HEK293 (cell line): Measurements from ENCODE around the gene SHCBP1L.

Experiments used
- CTCF ChIA-PET: fragments of 350-600 bp; formaldehyde crosslinking; extraction: SDS; loops from one replicate; lab custom pipeline; 2021; ENCODE audit warnings: antibody characterized with exemption; lab: Yijun Ruan, JAX
- POLR2A ChIA-PET: fragments of 300-600 bp; formaldehyde crosslinking; extraction: SDS; loops from one replicate; lab custom pipeline; 2020; ENCODE audit warnings: antibody characterized with exemption, inconsistent platforms; lab: Yijun Ruan, JAX
- H3K27ac ChIP-seq: fragments of 200-500 bp; sonication (Bioruptor generic); 2 replicates; pipeline ENCODE4 v1.5.1; 2014; ENCODE audit warnings: low read depth, low read length, control low read depth, inconsistent platforms; ENCODE audit errors: extremely low read depth
- H3K36me3 ChIP-seq, 2 experiments: fragments of 200-500 bp in 1 of 2; sonication (Bioruptor generic) in 1 of 2; 1 replicate in 1 of 2; 2 replicates in 1 of 2; pipeline ENCODE4 v1.5.1; 2014 to 2017; ENCODE audit warnings: inconsistent platforms in 2 of 2, low read length in 2 of 2; ENCODE audit not compliant: control insufficient read depth in 2 of 2, insufficient read depth in 1 of 2
- H3K4me1 ChIP-seq: fragments of 200-500 bp; sonication (Bioruptor generic); 2 replicates; pipeline ENCODE4 v1.5.1; 2014; ENCODE audit warnings: mild to moderate bottlenecking, low read length, inconsistent platforms; ENCODE audit not compliant: control insufficient read depth, insufficient read depth
- H3K4me3 ChIP-seq: 2 replicates; pipeline ENCODE4 v1.5.1; 2011; ENCODE audit warnings: low read depth, mild to moderate bottlenecking, control low read depth, low read length, moderate library complexity
- H3K9me3 ChIP-seq: fragments of 200-500 bp; sonication (Bioruptor generic); 2 replicates; pipeline ENCODE4 v1.5.1; 2014; ENCODE audit warnings: low read depth, low read length, inconsistent platforms; ENCODE audit not compliant: control insufficient read depth, insufficient read depth
- ELK4 ChIP-seq: IDR thresholded peaks from 2 replicates; pipeline ENCODE4 v1.6.1; 2011; ENCODE audit warnings: mild to moderate bottlenecking, low read depth, low read length, borderline replicate concordance
- FEZF1 ChIP-seq: fragments of 450-650 bp; formaldehyde crosslinking; IDR thresholded peaks from 2 replicates; pipeline ENCODE4 v1.5.1; 2016; ENCODE audit warnings: missing biosample characterization, missing genetic modification characterization
- KLF7 ChIP-seq: fragments of 450-650 bp; formaldehyde crosslinking; IDR thresholded peaks from 2 replicates; pipeline ENCODE4 v1.5.1; 2016; ENCODE audit warnings: missing biosample characterization, missing genetic modification characterization, borderline replicate concordance
- MZF1 ChIP-seq: fragments of 450-650 bp; formaldehyde crosslinking; IDR thresholded peaks from 2 replicates; pipeline ENCODE4 v1.5.1; 2017; ENCODE audit warnings: missing biosample characterization, missing genetic modification characterization, borderline replicate concordance
- REST ChIP-seq: fragments of 450-650 bp; formaldehyde crosslinking; IDR thresholded peaks from 2 replicates; pipeline ENCODE4 v1.5.1; 2016; ENCODE audit warnings: missing biosample characterization, missing genetic modification characterization
- SCRT1 ChIP-seq: fragments of 450-650 bp; formaldehyde crosslinking; IDR thresholded peaks from 2 replicates; pipeline ENCODE4 v1.5.1; 2016; ENCODE audit warnings: missing biosample characterization, missing genetic modification characterization, borderline replicate concordance
- YY2 ChIP-seq: fragments of 450-650 bp; formaldehyde crosslinking; IDR thresholded peaks from 2 replicates; pipeline ENCODE4 v1.5.1; 2016; ENCODE audit warnings: missing biosample characterization, missing genetic modification characterization
- ZFP37 ChIP-seq: fragments of 450-650 bp; formaldehyde crosslinking; IDR thresholded peaks from 2 replicates; pipeline ENCODE4 v1.5.1; 2016; ENCODE audit warnings: missing biosample characterization, missing genetic modification characterization
- ZNF121 ChIP-seq: fragments of 450-650 bp; formaldehyde crosslinking; IDR thresholded peaks from 2 replicates; pipeline ENCODE4 v1.5.1; 2016; ENCODE audit warnings: missing biosample characterization, missing genetic modification characterization
- ZNF16 ChIP-seq: fragments of 450-650 bp; formaldehyde crosslinking; IDR thresholded peaks from 2 replicates; pipeline ENCODE4 v1.5.1; 2016; ENCODE audit warnings: low read depth, missing biosample characterization, missing genetic modification characterization
- ZNF169 ChIP-seq: fragments of 450-650 bp; formaldehyde crosslinking; IDR thresholded peaks from 2 replicates; pipeline ENCODE4 v1.5.1; 2016; ENCODE audit warnings: missing biosample characterization, missing genetic modification characterization
- ZNF175 ChIP-seq: fragments of 450-650 bp; formaldehyde crosslinking; IDR thresholded peaks from 2 replicates; pipeline ENCODE4 v1.5.1; 2016; ENCODE audit warnings: missing biosample characterization, missing genetic modification characterization
- ZNF302 ChIP-seq: fragments of 450-650 bp; formaldehyde crosslinking; IDR thresholded peaks from 2 replicates; pipeline ENCODE4 v1.5.1; 2016; ENCODE audit warnings: missing biosample characterization, missing genetic modification characterization, low read depth
- ZNF341 ChIP-seq: fragments of 450-650 bp; formaldehyde crosslinking; IDR thresholded peaks from 2 replicates; pipeline ENCODE4; 2016; ENCODE audit warnings: low read depth, missing biosample characterization, missing genetic modification characterization
- ZNF707 ChIP-seq: fragments of 450-650 bp; formaldehyde crosslinking; IDR thresholded peaks from 2 replicates; pipeline ENCODE4 v1.5.1; 2016; ENCODE audit warnings: missing biosample characterization, missing genetic modification characterization
- ZNF830 ChIP-seq: fragments of 450-650 bp; IDR thresholded peaks from 2 replicates; pipeline ENCODE4 v1.5.0; 2018; ENCODE audit warnings: missing biosample characterization, missing genetic modification characterization, low read depth, mild to moderate bottlenecking, moderate library complexity
- ZNF837 ChIP-seq: fragments of 450-650 bp; formaldehyde crosslinking; IDR thresholded peaks from 2 replicates; pipeline ENCODE4 v1.5.1; 2016; ENCODE audit warnings: missing biosample characterization, missing genetic modification characterization
- ZSCAN30 ChIP-seq: fragments of 450-650 bp; IDR thresholded peaks from 2 replicates; pipeline ENCODE4 v1.5.1; 2018; ENCODE audit warnings: missing biosample characterization, mild to moderate bottlenecking, missing genetic modification characterization, moderate library complexity
- TF ChIP-seq, protein P1 (sequence below): fragments of 450-650 bp; formaldehyde crosslinking; optimal IDR thresholded peaks from 2 replicates; pipeline ENCODE3; 2016; ENCODE audit warnings: missing biosample characterization, mild to moderate bottlenecking, missing genetic modification characterization
- TF ChIP-seq, protein P2 (sequence below): fragments of 450-650 bp; formaldehyde crosslinking; IDR thresholded peaks from 2 replicates; pipeline ENCODE4 v1.5.1; 2016; ENCODE audit warnings: missing biosample characterization, missing genetic modification characterization
- TF ChIP-seq, protein P3 (sequence below): fragments of 450-650 bp; formaldehyde crosslinking; IDR thresholded peaks from 2 replicates; pipeline ENCODE4 v1.5.1; 2016; ENCODE audit warnings: missing biosample characterization, missing genetic modification characterization

SHCBP1L gene

DNA sequence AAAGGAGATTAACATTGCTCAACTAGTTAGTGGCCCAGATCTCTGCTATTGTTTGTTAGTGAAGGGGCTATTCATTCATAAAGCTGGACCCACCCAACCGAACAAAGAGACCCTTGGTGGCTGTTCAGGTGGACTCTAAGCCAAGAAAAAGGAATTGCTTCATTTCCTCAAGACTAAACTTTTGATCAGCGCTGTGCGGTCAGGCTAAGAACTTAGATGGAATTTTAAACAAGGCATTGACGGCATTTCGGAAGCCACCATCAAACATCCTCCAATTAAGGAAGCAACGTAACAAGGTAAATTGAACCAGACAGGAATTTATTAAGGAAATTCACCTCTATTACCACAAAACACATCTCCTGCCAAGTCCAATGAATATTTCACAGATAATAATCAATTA is 19.9 kb upstream of the SHCBP1L start:
- no peaks in the 10 kb centered on the region for H3K36me3 ChIP-seq
- H3K4me1 ChIP-seq: no peaks in the 10 kb centered on the region
- ChIA-PET CTCF (no interaction called here), POLR2A (no interaction called here)
- no peaks in the 10 kb centered on the region for H3K9me3 ChIP-seq
- H3K4me3 ChIP-seq: no peak overlapping the region
- no peak overlapping the region for H3K27ac ChIP-seq
- TF ChIP-seq, protein P1, sequence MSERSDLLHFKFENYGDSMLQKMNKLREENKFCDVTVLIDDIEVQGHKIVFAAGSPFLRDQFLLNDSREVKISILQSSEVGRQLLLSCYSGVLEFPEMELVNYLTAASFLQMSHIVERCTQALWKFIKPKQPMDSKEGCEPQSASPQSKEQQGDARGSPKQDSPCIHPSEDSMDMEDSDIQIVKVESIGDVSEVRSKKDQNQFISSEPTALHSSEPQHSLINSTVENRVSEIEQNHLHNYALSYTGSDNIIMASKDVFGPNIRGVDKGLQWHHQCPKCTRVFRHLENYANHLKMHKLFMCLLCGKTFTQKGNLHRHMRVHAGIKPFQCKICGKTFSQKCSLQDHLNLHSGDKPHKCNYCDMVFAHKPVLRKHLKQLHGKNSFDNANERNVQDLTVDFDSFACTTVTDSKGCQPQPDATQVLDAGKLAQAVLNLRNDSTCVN (tag by site-specific recombination): no peak
- no peak for TF ChIP-seq YY2 (tag by site-specific recombination)
- TF ChIP-seq FEZF1: no peak
- no peak for TF ChIP-seq MZF1 (tag by site-specific recombination)
- no peak for TF ChIP-seq SCRT1 (tag by site-specific recombination)

DNA sequence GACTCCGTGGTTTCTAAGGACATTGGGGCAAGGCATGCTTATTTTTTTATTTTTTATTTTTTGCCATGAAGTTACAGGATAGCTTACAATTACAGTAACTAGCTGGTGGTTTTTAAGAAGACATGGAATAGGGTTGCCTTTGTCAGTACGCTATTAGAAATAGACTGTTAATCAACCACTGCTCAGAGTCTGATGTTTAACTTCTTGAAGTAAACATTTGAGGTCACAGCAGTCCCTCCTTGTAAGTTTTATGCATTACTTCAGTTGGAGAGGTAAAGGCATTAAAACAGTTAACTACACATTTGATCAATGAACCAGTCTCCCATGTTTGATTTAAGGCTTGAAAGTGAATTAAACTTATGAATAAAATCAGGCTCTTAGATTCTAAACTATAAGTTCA is 19.3 kb upstream of the SHCBP1L start:
- no peak overlapping the region for H3K27ac ChIP-seq
- no peak overlapping the region for H3K4me3 ChIP-seq
- TF ChIP-seq ZNF341 (tag by site-specific recombination) (no peak), KLF7 (tag by site-specific recombination) (no peak), ZNF169 (no peak), ZNF16 (no peak), ZNF175 (tag by site-specific recombination) (no peak)
- TF ChIP-seq, protein P2, sequence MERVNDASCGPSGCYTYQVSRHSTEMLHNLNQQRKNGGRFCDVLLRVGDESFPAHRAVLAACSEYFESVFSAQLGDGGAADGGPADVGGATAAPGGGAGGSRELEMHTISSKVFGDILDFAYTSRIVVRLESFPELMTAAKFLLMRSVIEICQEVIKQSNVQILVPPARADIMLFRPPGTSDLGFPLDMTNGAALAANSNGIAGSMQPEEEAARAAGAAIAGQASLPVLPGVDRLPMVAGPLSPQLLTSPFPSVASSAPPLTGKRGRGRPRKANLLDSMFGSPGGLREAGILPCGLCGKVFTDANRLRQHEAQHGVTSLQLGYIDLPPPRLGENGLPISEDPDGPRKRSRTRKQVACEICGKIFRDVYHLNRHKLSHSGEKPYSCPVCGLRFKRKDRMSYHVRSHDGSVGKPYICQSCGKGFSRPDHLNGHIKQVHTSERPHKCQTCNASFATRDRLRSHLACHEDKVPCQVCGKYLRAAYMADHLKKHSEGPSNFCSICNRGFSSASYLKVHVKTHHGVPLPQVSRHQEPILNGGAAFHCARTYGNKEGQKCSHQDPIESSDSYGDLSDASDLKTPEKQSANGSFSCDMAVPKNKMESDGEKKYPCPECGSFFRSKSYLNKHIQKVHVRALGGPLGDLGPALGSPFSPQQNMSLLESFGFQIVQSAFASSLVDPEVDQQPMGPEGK: no peak
- TF ChIP-seq, all 188 proteins: peak for 0
- CTCF ChIA-PET: interaction anchor here (1.1 kb wide), 1 partner anchor 10 kb away, joined by 3 read pairs; no protein-coding TSS in a partner anchor
- POLR2A ChIA-PET: no interaction called here
- Histone ChIP-seq H3K36me3 (no peaks in the 10 kb centered on the region), H3K9me3 (no peaks in the 10 kb centered on the region), H3K4me1 (no peaks in the 10 kb centered on the region)

DNA sequence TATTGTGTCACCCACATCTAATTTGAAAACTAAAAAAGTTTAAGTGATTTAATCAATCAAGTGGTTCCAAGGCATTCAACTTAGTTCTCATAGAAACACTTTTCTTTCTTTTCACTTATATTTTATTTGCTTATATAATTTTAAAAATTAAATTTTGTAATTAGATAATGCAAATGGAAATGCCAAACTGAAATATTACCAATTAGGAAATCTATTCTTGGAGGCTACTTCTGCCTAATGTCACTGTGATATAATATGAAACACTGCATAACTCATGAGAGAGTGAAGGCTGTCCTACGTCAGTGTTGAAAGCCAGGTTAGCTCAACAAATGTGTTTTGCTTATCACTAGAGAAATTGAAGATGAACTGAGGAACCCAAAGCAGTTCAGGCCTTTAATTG is 18.3 kb upstream of the SHCBP1L start:
- ChIA-PET CTCF (interaction anchor here (1.1 kb wide), 1 partner anchor 8 kb away, joined by 3 read pairs; no protein-coding TSS in a partner anchor), POLR2A (no interaction called here)
- H3K27ac ChIP-seq: no peak overlapping the region
- no peaks in the 10 kb centered on the region for H3K9me3 ChIP-seq
- H3K4me1 ChIP-seq: no peaks in the 10 kb centered on the region
- no peaks in the 10 kb centered on the region for H3K36me3 ChIP-seq
- H3K4me3 ChIP-seq: no peak overlapping the region
- no peak for TF ChIP-seq ZNF830
- TF ChIP-seq ZNF302 (tag by site-specific recombination): no peak
- no peak for TF ChIP-seq ZFP37 (tag by site-specific recombination)
- no peak for TF ChIP-seq REST (tag by site-specific recombination)
- TF ChIP-seq ELK4: no peak
- no peak for TF ChIP-seq ZNF121 (tag by site-specific recombination)
- no peak for TF ChIP-seq ZNF837 (tag by site-specific recombination)
- TF ChIP-seq, protein P3, sequence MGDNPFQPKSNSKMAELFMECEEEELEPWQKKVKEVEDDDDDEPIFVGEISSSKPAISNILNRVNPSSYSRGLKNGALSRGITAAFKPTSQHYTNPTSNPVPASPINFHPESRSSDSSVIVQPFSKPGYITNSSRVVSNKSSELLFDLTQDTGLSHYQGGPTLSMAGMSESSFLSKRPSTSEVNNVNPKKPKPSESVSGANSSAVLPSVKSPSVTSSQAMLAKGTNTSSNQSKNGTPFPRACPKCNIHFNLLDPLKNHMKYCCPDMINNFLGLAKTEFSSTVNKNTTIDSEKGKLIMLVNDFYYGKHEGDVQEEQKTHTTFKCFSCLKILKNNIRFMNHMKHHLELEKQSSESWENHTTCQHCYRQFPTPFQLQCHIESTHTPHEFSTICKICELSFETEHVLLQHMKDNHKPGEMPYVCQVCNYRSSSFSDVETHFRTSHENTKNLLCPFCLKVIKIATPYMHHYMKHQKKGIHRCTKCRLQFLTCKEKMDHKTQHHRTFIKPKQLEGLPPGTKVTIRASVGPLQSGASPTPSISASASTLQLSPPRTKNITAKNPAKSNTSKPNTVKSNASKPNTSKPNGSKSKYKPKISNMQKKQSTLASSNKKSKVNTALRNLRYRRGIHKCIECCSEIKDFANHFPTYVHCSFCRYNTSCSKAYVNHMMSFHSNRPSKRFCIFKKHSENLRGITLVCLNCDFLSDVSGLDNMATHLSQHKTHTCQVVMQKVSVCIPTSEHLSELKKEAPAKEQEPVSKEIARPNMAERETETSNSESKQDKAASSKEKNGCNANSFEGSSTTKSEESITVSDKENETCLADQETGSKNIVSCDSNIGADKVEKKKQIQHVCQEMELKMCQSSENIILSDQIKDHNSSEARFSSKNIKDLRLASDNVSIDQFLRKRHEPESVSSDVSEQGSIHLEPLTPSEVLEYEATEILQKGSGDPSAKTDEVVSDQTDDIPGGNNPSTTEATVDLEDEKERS (tag by site-specific recombination): no peak
- no peak for TF ChIP-seq ZNF707 (tag by site-specific recombination)
- no peak for TF ChIP-seq ZSCAN30 (tag by site-specific recombination)
